WTC11 (cell line): ENCODE measurements around the gene OLFML3. TPM values are rescaled to one million over a fixed set of nuclear protein-coding genes. Genes with fewer than 3 reads are reported as not detected.

Experiments used
- ATAC-seq: fragments of 200-7000 bp; cut with Tn5 transposase; 2 replicates; pipeline ENCODE4 v1.10.0; 2021; ENCODE audit warnings: mild to moderate bottlenecking, moderate library complexity
- CTCF ChIA-PET: fragments of 300-600 bp; sonication (Branson Sonifier 250); formaldehyde crosslinking; loops from one replicate; lab custom pipeline; 2021; ENCODE audit warnings: antibody characterized with exemption; lab: Charles Lee
- POLR2A ChIA-PET: fragments of 350-600 bp; sonication (Branson Sonifier 250); formaldehyde crosslinking; loops from one replicate; lab custom pipeline; 2021; ENCODE audit warnings: antibody characterized with exemption; lab: Charles Lee
- DNase-seq: peaks from one replicate; pipeline ENCODE4 v3.0.0; 2021; ENCODE audit warnings: low spot score
- H3K27ac Mint-ChIP-seq: 2 replicates; pipeline ENCODE4 v1.8.0; 2021; ENCODE audit warnings: mixed read lengths
- H3K27me3 Mint-ChIP-seq: 2 replicates; pipeline ENCODE4 v1.8.0; 2021; ENCODE audit warnings: low read depth, mild to moderate bottlenecking, moderate library complexity, mixed read lengths
- H3K36me3 Mint-ChIP-seq: 2 replicates; pipeline ENCODE4 v1.8.0; 2021; ENCODE audit warnings: mixed read lengths
- H3K4me1 Mint-ChIP-seq: 2 replicates; pipeline ENCODE4 v1.8.0; 2022; ENCODE audit warnings: mixed read lengths
- H3K4me3 Mint-ChIP-seq: 2 replicates; pipeline ENCODE4 v1.8.0; 2021; ENCODE audit warnings: mild to moderate bottlenecking, moderate library complexity, mixed read lengths
- H3K9me3 Mint-ChIP-seq: 2 replicates; pipeline ENCODE4 v1.8.0; 2021; ENCODE audit warnings: mixed read lengths
- AFF4 ChIP-seq: sonication (generic); formaldehyde crosslinking; IDR thresholded peaks from 2 replicates; pipeline ENCODE4 v1.8.1; 2023; ENCODE audit warnings: mild to moderate bottlenecking, missing genetic modification reagents, borderline replicate concordance
- AR ChIP-seq: fragments of 250-450 bp; sonication (Bioruptor Pico); IDR thresholded peaks from 2 replicates; pipeline ENCODE4 v1.9.0; 2021; ENCODE audit warnings: mild to moderate bottlenecking
- ARID4B ChIP-seq: sonication (generic); formaldehyde crosslinking; IDR thresholded peaks from 2 replicates; pipeline ENCODE4 v1.8.0; 2023; ENCODE audit warnings: missing genetic modification reagents, mild to moderate bottlenecking, borderline replicate concordance
- CBFB ChIP-seq: sonication (generic); formaldehyde crosslinking; IDR thresholded peaks from 2 replicates; pipeline ENCODE4 v1.8.1; 2022; ENCODE audit warnings: mild to moderate bottlenecking, low read depth, missing genetic modification reagents
- CREB1 ChIP-seq: sonication (generic); formaldehyde crosslinking; IDR thresholded peaks from 2 replicates; pipeline ENCODE4 v1.8.0; 2023; ENCODE audit warnings: mild to moderate bottlenecking, missing genetic modification reagents
- E2F5 ChIP-seq: sonication (generic); formaldehyde crosslinking; IDR thresholded peaks from 2 replicates; pipeline ENCODE4 v1.8.1; 2022; ENCODE audit warnings: mild to moderate bottlenecking, moderate library complexity, missing genetic modification reagents
- JAZF1 ChIP-seq: fragments of 250-450 bp; sonication (Bioruptor Pico); IDR thresholded peaks from 2 replicates; pipeline ENCODE4 v1.9.0; 2021; ENCODE audit warnings: moderate library complexity, mild to moderate bottlenecking, inconsistent platforms
- NFATC4 ChIP-seq: fragments of 250-450 bp; sonication (Bioruptor Pico); IDR thresholded peaks from 2 replicates; pipeline ENCODE4 v1.9.0; 2021; ENCODE audit warnings: mild to moderate bottlenecking
- NFE2L1 ChIP-seq: sonication (generic); formaldehyde crosslinking; IDR thresholded peaks from 2 replicates; pipeline ENCODE4 v1.8.1; 2023; ENCODE audit warnings: missing genetic modification reagents
- NR1H2 ChIP-seq: sonication (generic); formaldehyde crosslinking; IDR thresholded peaks from 2 replicates; pipeline ENCODE4 v1.9.0; 2021; ENCODE audit warnings: mild to moderate bottlenecking, moderate library complexity, missing genetic modification reagents
- SMAD3 ChIP-seq: sonication (generic); formaldehyde crosslinking; IDR thresholded peaks from 2 replicates; pipeline ENCODE4 v1.8.0; 2022; ENCODE audit warnings: missing genetic modification reagents, mild to moderate bottlenecking, borderline replicate concordance
- SMAD4 ChIP-seq: sonication (generic); formaldehyde crosslinking; IDR thresholded peaks from 2 replicates; pipeline ENCODE4 v1.8.0; 2022; ENCODE audit warnings: mild to moderate bottlenecking, missing genetic modification reagents
- SOX15 ChIP-seq: fragments of 250-450 bp; sonication (Bioruptor Pico); IDR thresholded peaks from 2 replicates; pipeline ENCODE4 v1.9.0; 2021; ENCODE audit warnings: mild to moderate bottlenecking
- ZNF121 ChIP-seq: sonication (generic); formaldehyde crosslinking; IDR thresholded peaks from 2 replicates; pipeline ENCODE4 v1.8.0; 2023; ENCODE audit warnings: missing genetic modification reagents
- ZNF138 ChIP-seq: sonication (generic); formaldehyde crosslinking; conservative IDR thresholded peaks from 2 replicates; pipeline ENCODE4 v1.8.1; 2022; ENCODE audit warnings: mild to moderate bottlenecking, moderate library complexity, missing genetic modification reagents
- ZNF232 ChIP-seq: sonication (generic); formaldehyde crosslinking; IDR thresholded peaks from 2 replicates; pipeline ENCODE4 v1.8.0; 2022; ENCODE audit warnings: mild to moderate bottlenecking, missing genetic modification reagents
- total RNA-seq: library from RNA; stranded (reverse); gene quantifications from 3 replicates; pipeline ENCODE4 v1.2.3, GENCODE V29; 2021
- TF ChIP-seq, protein P1 (sequence below): sonication (generic); formaldehyde crosslinking; conservative IDR thresholded peaks from 2 replicates; pipeline ENCODE4 v1.8.1; 2022; ENCODE audit warnings: mild to moderate bottlenecking, missing genetic modification reagents
- TF ChIP-seq, protein P2 (sequence below): sonication (generic); formaldehyde crosslinking; IDR thresholded peaks from 2 replicates; pipeline ENCODE4 v1.8.1; 2022; ENCODE audit warnings: low read depth, missing genetic modification reagents, borderline replicate concordance
- TF ChIP-seq, protein P3 (sequence below): fragments of 200-600 bp; IDR thresholded peaks from 2 replicates; pipeline ENCODE4 v1.8.0; 2022; ENCODE audit warnings: antibody characterized with exemption

The OLFML3 gene
- total RNA-seq, 1 experiment from 2014 or later = 65.8 TPM

DNA sequence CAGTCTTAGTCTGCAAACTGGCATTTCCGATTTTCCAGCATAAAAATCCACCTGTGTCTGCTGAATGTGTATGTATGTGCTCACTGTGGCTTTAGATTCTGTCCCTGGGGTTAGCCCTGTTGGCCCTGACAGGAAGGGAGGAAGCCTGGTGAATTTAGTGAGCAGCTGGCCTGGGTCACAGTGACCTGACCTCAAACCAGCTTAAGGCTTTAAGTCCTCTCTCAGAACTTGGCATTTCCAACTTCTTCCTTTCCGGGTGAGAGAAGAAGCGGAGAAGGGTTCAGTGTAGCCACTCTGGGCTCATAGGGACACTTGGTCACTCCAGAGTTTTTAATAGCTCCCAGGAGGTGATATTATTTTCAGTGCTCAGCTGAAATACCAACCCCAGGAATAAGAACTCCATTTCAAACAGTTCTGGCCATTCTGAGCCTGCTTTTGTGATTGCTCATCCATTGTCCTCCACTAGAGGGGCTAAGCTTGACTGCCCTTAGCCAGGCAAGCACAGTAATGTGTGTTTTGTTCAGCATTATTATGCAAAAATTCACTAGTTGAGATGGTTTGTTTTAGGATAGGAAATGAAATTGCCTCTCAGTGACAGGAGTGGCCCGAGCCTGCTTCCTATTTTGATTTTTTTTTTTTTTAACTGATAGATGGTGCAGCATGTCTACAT is 2.5 kb upstream of the OLFML3 start (continued):
- TF ChIP-seq ZNF138 (CRISPR knock-in tag) = no peak
- TF ChIP-seq, all 79 proteins: peak for 5

- H3K36me3 Mint-ChIP-seq = peaks cover 31% of the 10 kb centered on the region
- no peaks in the 10 kb centered on the region for H3K27me3 Mint-ChIP-seq
- TF ChIP-seq AR (CRISPR knock-in tag) (no peak), AFF4 (CRISPR knock-in tag) (no peak), E2F5 (CRISPR knock-in tag) (no peak), CREB1 (CRISPR knock-in tag) (no peak), SMAD4 (CRISPR knock-in tag) (no peak), SOX15 (no peak), CBFB (CRISPR knock-in tag) (no peak), ARID4B (CRISPR knock-in tag) (no peak), NR1H2 (no peak), ZNF121 (no peak), ZNF232 (CRISPR knock-in tag) (no peak), NFATC4 (no peak), NFE2L1 (CRISPR knock-in tag) (no peak), SMAD3 (CRISPR knock-in tag) (no peak), JAZF1 (CRISPR knock-in tag) (no peak)
- TF ChIP-seq, protein P1, sequence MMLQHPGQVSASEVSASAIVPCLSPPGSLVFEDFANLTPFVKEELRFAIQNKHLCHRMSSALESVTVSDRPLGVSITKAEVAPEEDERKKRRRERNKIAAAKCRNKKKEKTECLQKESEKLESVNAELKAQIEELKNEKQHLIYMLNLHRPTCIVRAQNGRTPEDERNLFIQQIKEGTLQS (CRISPR knock-in tag) = no peak
- TF ChIP-seq, protein P2, sequence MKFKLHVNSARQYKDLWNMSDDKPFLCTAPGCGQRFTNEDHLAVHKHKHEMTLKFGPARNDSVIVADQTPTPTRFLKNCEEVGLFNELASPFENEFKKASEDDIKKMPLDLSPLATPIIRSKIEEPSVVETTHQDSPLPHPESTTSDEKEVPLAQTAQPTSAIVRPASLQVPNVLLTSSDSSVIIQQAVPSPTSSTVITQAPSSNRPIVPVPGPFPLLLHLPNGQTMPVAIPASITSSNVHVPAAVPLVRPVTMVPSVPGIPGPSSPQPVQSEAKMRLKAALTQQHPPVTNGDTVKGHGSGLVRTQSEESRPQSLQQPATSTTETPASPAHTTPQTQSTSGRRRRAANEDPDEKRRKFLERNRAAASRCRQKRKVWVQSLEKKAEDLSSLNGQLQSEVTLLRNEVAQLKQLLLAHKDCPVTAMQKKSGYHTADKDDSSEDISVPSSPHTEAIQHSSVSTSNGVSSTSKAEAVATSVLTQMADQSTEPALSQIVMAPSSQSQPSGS (CRISPR knock-in tag) = no peak
- TF ChIP-seq, protein P3, sequence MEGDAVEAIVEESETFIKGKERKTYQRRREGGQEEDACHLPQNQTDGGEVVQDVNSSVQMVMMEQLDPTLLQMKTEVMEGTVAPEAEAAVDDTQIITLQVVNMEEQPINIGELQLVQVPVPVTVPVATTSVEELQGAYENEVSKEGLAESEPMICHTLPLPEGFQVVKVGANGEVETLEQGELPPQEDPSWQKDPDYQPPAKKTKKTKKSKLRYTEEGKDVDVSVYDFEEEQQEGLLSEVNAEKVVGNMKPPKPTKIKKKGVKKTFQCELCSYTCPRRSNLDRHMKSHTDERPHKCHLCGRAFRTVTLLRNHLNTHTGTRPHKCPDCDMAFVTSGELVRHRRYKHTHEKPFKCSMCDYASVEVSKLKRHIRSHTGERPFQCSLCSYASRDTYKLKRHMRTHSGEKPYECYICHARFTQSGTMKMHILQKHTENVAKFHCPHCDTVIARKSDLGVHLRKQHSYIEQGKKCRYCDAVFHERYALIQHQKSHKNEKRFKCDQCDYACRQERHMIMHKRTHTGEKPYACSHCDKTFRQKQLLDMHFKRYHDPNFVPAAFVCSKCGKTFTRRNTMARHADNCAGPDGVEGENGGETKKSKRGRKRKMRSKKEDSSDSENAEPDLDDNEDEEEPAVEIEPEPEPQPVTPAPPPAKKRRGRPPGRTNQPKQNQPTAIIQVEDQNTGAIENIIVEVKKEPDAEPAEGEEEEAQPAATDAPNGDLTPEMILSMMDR = no peak
- H3K4me1 Mint-ChIP-seq = peaks cover 82% of the 10 kb centered on the region
- no peaks in the 10 kb centered on the region for H3K9me3 Mint-ChIP-seq
- DNase-seq (no peak), ATAC-seq (no peak)
- H3K4me3 Mint-ChIP-seq = no peak overlapping the region
- ChIA-PET CTCF (interaction anchor here (0.7 to 5.5 kb wide), 26 partner anchors 23 to 450 kb away, joined by 3 to 107 read pairs (median 9); partner anchors contain the start of gene SYT6), POLR2A (no interaction called here)
- 0 out of 2 replicates have a peak overlapping the region, but pooled peaks have one; percentile 73 for H3K27ac Mint-ChIP-seq
Measured at GRCh38 chr1:113977906-113978305, 1.4 kb upstream of the OLFML3 start.
